ENCODE measurements around the gene THSD7B.

GRCh38 chr2:137435162-137435561 is 669.8 kb downstream of the THSD7B start:
- TF ChIP-seq GATA2 (IDR thresholded peaks at IDR 0.05; ENCODE audit: low read depth, low read length): no peak
- no peak for TF ChIP-seq GATA3 (IDR thresholded peaks at IDR 0.05; ENCODE audit: low read depth, low read length)
